ENCODE results near the gene IGSF5. TPM values are rescaled to one million over a fixed set of nuclear protein-coding genes. Genes with fewer than 3 reads are reported as not detected.

The IGSF5 gene
- total RNA-seq, 4 donors from 2014 or later: not detected

DNA sequence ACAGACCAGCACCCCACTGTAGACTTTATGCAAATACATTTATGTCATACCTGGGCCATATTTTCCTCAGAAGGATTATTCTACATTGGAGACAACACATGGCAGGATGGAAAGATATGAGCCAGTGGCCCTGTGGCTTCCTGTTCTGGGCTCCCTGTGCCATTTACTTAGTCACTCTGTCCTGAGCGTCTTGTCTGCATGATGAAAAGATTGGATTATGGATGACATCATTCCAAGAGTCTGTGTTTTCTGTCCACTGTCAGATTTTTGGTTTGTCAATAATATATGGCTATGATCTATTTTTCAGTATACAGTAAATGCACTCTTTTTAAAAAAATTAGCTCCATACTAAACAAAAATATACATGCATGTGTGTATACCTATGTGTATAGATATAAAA, 30.8 kb downstream of the IGSF5 start:
- intact Hi-C loops (cut with DNase I; ENCODE audit: low total_unique reads) (no loop called here), in situ Hi-C loops (cut with MboI; ENCODE audit: low sequenced_read_pairs in 4 of 4) (no loop called here)
- Histone ChIP-seq H3K4me1 (no peaks in the 10 kb centered on the region), H3K4me3 (no peak overlapping the region), H3K27ac (no peak overlapping the region), H3K9me3 (no peaks in the 10 kb centered on the region), H3K27me3 (no peaks in the 10 kb centered on the region), H3K36me3 (no peaks in the 10 kb centered on the region)
- DNase-seq: no peak
- TF ChIP-seq POLR2A (IDR thresholded peaks at IDR 0.05): no peak
- TF ChIP-seq, protein P1, sequence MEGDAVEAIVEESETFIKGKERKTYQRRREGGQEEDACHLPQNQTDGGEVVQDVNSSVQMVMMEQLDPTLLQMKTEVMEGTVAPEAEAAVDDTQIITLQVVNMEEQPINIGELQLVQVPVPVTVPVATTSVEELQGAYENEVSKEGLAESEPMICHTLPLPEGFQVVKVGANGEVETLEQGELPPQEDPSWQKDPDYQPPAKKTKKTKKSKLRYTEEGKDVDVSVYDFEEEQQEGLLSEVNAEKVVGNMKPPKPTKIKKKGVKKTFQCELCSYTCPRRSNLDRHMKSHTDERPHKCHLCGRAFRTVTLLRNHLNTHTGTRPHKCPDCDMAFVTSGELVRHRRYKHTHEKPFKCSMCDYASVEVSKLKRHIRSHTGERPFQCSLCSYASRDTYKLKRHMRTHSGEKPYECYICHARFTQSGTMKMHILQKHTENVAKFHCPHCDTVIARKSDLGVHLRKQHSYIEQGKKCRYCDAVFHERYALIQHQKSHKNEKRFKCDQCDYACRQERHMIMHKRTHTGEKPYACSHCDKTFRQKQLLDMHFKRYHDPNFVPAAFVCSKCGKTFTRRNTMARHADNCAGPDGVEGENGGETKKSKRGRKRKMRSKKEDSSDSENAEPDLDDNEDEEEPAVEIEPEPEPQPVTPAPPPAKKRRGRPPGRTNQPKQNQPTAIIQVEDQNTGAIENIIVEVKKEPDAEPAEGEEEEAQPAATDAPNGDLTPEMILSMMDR (IDR thresholded peaks at IDR 0.05 in 4 of 5, conservative IDR thresholded peaks at IDR 0.05 in 1 of 5): no peak
- ATAC-seq: no peak

- no peaks in the 10 kb centered on the region for H3K9me3 ChIP-seq
- in situ Hi-C loops (cut with MboI; ENCODE audit: low sequenced_read_pairs in 4 of 4) (no loop called here), intact Hi-C loops (cut with DNase I; ENCODE audit: low total_unique reads) (no loop called here)
- ATAC-seq (no peak), DNase-seq (no peak)
- H3K27me3 ChIP-seq: no peaks in the 10 kb centered on the region
- no peaks in the 10 kb centered on the region for H3K4me1 ChIP-seq
- no peaks in the 10 kb centered on the region for H3K36me3 ChIP-seq
- H3K27ac ChIP-seq: no peak overlapping the region
- TF ChIP-seq, protein P1 (IDR thresholded peaks at IDR 0.05 in 4 of 5, conservative IDR thresholded peaks at IDR 0.05 in 1 of 5): no peak
- TF ChIP-seq POLR2A (IDR thresholded peaks at IDR 0.05): no peak
- H3K4me3 ChIP-seq: no peak overlapping the region
Observed at GRCh38 chr21:39776589-39776988, 31.6 kb downstream of the IGSF5 start.

DNA sequence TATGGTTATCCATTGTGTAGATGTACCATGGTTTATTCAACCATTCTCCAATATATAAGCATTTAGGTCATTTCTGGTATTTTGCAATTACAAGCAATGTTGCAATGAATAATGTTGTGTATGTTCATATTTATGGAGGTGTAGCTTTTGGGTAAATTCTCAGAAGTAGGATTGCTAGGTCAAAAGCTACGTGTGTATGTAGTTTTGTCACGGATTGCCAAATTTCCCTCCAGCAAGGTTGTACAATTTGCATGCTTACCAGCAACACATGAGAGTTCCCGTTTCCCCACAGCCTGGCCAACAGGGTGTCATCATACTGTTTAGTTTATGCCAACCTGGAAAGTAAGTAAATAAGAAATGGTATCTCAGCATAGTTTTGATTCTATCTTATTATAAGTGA, 36.3 kb downstream of the IGSF5 start:
- Histone ChIP-seq H3K4me1 (no peaks in the 10 kb centered on the region), H3K36me3 (no peaks in the 10 kb centered on the region), H3K27ac (no peak overlapping the region), H3K27me3 (no peaks in the 10 kb centered on the region), H3K4me3 (no peak overlapping the region), H3K9me3 (no peaks in the 10 kb centered on the region)
- in situ Hi-C loops (cut with MboI; ENCODE audit: low sequenced_read_pairs in 4 of 4) (no loop called here), intact Hi-C loops (cut with DNase I; ENCODE audit: low total_unique reads) (no loop called here)
- ATAC-seq (no peak), DNase-seq (no peak)
- no peak for TF ChIP-seq POLR2A (IDR thresholded peaks at IDR 0.05)
- TF ChIP-seq, protein P1 (IDR thresholded peaks at IDR 0.05 in 4 of 5, conservative IDR thresholded peaks at IDR 0.05 in 1 of 5): no peak

- no peaks in the 10 kb centered on the region for H3K36me3 ChIP-seq
- no peaks in the 10 kb centered on the region for H3K9me3 ChIP-seq
- H3K27ac ChIP-seq: no peak overlapping the region
- no peak overlapping the region for H3K4me3 ChIP-seq
- TF ChIP-seq, protein P1 (IDR thresholded peaks at IDR 0.05 in 4 of 5, conservative IDR thresholded peaks at IDR 0.05 in 1 of 5): peak in 3 of 5 experiments; percentile 22 to 38 (median 28)
- TF ChIP-seq POLR2A (IDR thresholded peaks at IDR 0.05): no peak
- in situ Hi-C loops (cut with MboI; ENCODE audit: low sequenced_read_pairs in 4 of 4): no loop called here
- H3K27me3 ChIP-seq: no peaks in the 10 kb centered on the region
- no peaks in the 10 kb centered on the region for H3K4me1 ChIP-seq
- DNase-seq (peak in 1 of 2 donors; percentile 13), ATAC-seq (no peak)
- intact Hi-C loops (cut with DNase I; ENCODE audit: low total_unique reads): no loop called here
Observed at GRCh38 chr21:39788383-39788782, 43.4 kb downstream of the IGSF5 start.

DNA sequence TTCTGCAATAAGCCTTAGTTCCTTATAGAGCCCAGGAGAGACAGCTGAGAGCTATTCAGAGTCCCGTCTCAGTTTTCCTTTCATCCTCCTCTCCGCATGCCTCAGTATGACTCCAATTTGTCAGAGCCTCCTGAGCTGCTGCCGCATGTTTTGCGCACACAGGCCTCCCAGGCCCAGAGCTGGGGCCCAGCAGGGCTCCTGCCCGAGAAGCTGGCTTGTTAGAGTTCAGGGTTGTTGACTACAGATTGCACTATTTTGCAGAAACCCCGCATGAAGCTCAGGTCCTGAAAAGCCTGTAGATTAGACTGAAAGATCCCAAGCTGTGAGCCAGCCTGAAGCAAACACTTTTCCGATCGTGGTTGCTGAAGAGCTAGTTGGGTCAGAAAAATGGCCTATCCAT, 51.5 kb downstream of the IGSF5 start:
- no peak for ATAC-seq
- no peak overlapping the region for H3K4me3 ChIP-seq
- intact Hi-C loops (cut with DNase I; ENCODE audit: low total_unique reads): no loop called here
- H3K9me3 ChIP-seq: no peaks in the 10 kb centered on the region
- H3K4me1 ChIP-seq: no peaks in the 10 kb centered on the region
- no peaks in the 10 kb centered on the region for H3K36me3 ChIP-seq
- in situ Hi-C loops (cut with MboI; ENCODE audit: low sequenced_read_pairs in 4 of 4): no loop called here
- H3K27me3 ChIP-seq: no peaks in the 10 kb centered on the region
- TF ChIP-seq, protein P1 (IDR thresholded peaks at IDR 0.05 in 4 of 5, conservative IDR thresholded peaks at IDR 0.05 in 1 of 5): no peak
- no peak for TF ChIP-seq POLR2A (IDR thresholded peaks at IDR 0.05)
- H3K27ac ChIP-seq: no peak overlapping the region
- no peak for DNase-seq
